ENCODE data around the gene UGT1A10.
"Not testable (repeated sequence)": the region's sequence is repeated elsewhere in the genome, so short reads cannot be mapped to it uniquely, and the experiment has no call there.

The UGT1A10 gene

GRCh38 chr2:233636306-233636705 lies at the start of gene UGT1A10:
UGT1A10 (plus strand) TSS chr2:233636448; CDS start chr2:233636523, 75 bp downstream.
- not testable (repeated sequence) for DNase-seq

GRCh38 chr2:233588400-233588799 lies 47.8 kb upstream of the UGT1A10 start:
- DNase-seq = no peak

GRCh38 chr2:233592706-233593105 lies 43.5 kb upstream of the UGT1A10 start:
- not testable (repeated sequence) for DNase-seq

- no peak for DNase-seq
These were observed 43.0 kb upstream of the UGT1A10 start for GRCh38 chr2:233593201-233593600.

GRCh38 chr2:233597522-233597921 lies 38.7 kb upstream of the UGT1A10 start:
- no peak for DNase-seq

- DNase-seq = no peak
These were observed 37.3 kb upstream of the UGT1A10 start for GRCh38 chr2:233598952-233599351.

- DNase-seq = no peak
These were observed 35.9 kb upstream of the UGT1A10 start for GRCh38 chr2:233600386-233600785.

- DNase-seq = no peak
These were observed 34.2 kb upstream of the UGT1A10 start for GRCh38 chr2:233602076-233602475.

GRCh38 chr2:233603520-233603919 lies 32.7 kb upstream of the UGT1A10 start:
- no peak for DNase-seq

- no peak for DNase-seq
These were observed 31.4 kb upstream of the UGT1A10 start for GRCh38 chr2:233604826-233605225.

- no peak for DNase-seq
These were observed 30.6 kb upstream of the UGT1A10 start for GRCh38 chr2:233605680-233606079.

- no peak for DNase-seq
These were observed 25.0 kb upstream of the UGT1A10 start for GRCh38 chr2:233611284-233611683.

- not testable (repeated sequence) for DNase-seq
These were observed 18.8 kb upstream of the UGT1A10 start, which contains the start of gene UGT1A8 for GRCh38 chr2:233617476-233617875. UGT1A8 (plus strand) TSS chr2:233617633; CDS start chr2:233617708, 75 bp downstream.

GRCh38 chr2:233620204-233620603 lies 16.0 kb upstream of the UGT1A10 start:
- no peak for DNase-seq

GRCh38 chr2:233621863-233622262 lies 14.4 kb upstream of the UGT1A10 start:
- DNase-seq = not testable (repeated sequence)

GRCh38 chr2:233627331-233628025 lies 8.8 kb upstream of the UGT1A10 start:
- DNase-seq = no peak

- no peak for DNase-seq
These were observed 2.6 kb downstream of the UGT1A10 start for GRCh38 chr2:233638836-233639235.

- no peak for DNase-seq
These were observed 3.6 kb downstream of the UGT1A10 start for GRCh38 chr2:233639860-233640259.

- no peak for DNase-seq
These were observed 6.9 kb downstream of the UGT1A10 start for GRCh38 chr2:233643128-233643527.

GRCh38 chr2:233646033-233646432 lies 9.8 kb downstream of the UGT1A10 start:
- not testable (repeated sequence) for DNase-seq

GRCh38 chr2:233650981-233651380 lies 14.7 kb downstream of the UGT1A10 start:
- no peak for DNase-seq

GRCh38 chr2:233651430-233651829 lies 15.2 kb downstream of the UGT1A10 start:
- DNase-seq = no peak

GRCh38 chr2:233654501-233654900 lies 18.3 kb downstream of the UGT1A10 start:
- no peak for DNase-seq

GRCh38 chr2:233655043-233655442 lies 18.8 kb downstream of the UGT1A10 start:
- DNase-seq = no peak

- not testable (repeated sequence) for DNase-seq
These were observed 19.7 kb downstream of the UGT1A10 start for GRCh38 chr2:233655943-233656342.

All from GDM1 (cell line).